Epidermal melanocyte (primary cell): ENCODE measurements around the gene AUTS2.

Source experiments
- DNase-seq: peaks from one replicate; pipeline ENCODE4 v3.0.0; 2011; ENCODE audit warnings: low spot score; ENCODE audit not compliant: insufficient read length

The AUTS2 gene

DNA sequence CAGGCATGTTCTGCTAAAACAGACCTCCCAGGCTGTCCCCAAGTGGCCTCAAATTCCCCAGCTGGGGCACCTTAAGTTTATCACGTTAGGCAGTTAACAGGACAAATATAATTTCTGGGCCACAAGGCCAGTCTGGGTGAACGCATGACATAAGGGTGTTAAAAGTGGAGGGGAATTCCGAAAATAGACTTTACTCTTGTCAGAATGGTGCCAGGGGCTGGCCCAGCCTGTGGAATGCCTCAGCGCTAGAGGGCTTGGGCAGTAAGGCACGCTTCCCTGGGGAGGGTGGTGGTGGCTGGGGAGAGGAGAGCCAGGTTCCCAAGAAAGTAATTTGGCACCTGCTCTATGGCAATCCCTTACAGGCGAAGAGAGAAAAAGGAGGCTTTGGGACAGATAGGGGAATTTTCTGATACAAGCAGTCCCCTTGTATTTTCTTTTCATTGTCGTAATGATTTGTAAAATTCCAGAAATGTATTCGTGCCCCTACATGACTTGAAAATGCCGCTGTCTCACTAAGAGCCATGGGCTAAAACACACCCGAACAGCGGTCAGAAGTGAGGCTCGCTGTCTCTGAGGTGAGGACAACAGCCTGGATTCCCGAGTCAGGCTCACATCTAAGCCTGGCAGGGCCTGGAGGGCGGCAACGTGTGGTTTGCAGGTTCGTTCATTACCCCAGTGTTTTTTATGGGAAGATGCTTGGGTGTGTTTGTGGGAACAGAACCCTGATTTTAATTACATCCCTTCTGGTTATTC is 1070.5 kb downstream of the AUTS2 start:
- DNase-seq, result no peak

GRCh38 chr7:70669854-70670253 is 1071.6 kb downstream of the AUTS2 start:
- no peak for DNase-seq

DNA sequence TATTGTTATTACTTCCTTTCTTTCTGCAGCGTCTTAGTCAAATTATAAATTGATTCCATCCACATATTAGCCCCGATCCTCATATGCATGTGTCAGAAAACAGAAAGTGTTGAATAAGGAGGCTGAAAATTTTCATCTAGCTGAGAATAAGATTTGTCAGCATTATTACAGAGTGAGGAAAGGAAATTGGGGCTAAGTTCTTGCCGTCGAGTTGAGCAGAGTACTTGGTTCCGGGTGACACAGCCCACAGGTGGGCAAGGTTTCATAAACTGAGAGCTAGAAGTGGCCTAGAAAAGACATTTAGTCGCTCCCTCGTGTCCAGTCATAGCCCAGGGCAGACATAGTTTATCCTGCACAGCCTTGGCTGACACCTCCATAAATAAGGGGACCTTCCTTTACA is 1072.0 kb downstream of the AUTS2 start:
- DNase-seq, result no peak

DNA sequence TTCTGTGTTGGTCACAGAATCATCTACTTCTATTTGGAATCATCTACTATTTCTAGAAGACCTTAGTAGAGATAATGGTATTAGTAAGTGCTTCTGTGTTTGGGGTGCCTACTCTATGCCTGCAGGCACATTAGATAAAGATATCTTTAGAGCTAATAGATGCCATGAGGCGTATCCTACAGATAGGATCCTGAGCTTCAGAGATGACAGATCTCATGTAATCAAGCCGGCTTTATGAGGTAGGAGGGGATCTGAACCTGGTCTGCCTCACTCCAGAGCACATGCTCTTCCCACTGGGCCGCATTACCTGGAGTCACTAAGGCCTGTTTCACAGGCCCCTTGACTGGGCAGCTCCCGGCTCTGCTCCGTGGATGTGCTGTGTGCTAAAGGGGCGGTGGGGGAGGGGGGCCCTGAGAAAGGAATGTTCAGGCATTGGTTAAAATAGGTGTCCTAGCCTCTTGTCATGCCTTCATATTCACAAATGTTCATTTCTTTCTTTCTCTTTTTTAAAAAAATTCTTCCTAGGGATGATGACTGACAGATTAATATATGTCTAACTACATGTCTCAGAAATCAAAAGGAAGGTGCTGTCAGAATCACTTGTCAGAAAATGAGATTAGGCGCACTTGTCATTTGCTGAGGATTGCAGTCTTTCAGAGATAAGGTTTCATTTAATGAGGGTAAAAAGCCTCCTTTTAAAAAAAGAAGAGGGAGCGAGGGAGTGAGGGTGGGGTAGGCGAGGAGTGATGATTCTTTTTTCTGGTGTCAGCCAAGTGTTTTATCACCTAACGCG is 1075.7 kb downstream of the AUTS2 start:
- no peak for DNase-seq

DNA sequence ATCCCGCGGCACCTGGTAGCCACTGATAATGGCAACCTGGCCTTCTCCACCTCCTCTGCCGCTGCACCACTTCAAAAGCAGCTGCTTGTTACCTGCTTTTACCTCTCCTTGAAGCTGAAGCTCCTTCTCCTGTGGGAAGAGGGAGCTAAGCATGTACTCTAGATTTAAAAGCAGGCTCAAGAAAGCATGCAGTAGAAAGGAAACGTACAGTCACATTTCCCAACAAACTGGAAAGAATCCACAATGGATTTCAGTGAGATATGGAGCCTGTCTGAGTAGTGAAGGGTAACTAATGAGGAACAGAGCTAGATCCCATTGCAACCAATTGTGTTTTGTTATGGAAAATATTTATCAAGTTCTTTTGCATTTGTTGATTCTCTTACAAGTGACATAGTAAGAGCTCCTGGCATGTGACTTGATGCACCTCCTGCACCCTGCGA is 1076.3 kb downstream of the AUTS2 start:
- no peak for DNase-seq

- no peak for DNase-seq
Observed at GRCh38 chr7:70676243-70676642, 1078.0 kb downstream of the AUTS2 start.

DNA sequence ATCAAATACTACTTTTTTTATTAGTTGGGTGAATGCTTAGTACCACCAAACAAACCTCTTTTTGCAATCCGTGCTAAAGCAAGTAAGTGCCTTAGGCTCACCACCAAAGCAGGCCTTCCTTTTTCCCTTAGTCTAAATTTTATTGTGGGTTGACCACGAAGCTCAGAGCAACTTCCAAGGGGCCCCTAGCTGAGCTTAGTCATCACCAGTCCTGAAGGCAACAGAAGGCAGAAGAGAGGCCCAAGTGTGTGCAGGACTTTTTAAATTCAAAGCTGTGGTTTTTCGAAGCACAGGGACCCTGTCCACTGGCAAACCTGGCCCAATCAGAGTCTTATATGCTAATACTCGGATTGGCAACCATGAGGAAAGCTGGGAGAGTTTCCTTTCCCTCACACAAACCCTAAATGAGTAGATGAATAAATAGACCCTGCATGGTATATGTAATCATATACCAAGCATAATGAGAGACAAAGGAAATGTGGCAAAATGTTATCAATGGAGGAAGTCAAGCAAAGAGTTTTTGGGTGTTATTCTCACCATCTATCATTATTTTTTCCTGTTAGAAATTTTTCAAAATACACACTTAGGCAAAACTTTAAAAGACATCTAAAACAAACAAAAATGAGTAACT is 1080.5 kb downstream of the AUTS2 start:
- no peak for DNase-seq

DNA sequence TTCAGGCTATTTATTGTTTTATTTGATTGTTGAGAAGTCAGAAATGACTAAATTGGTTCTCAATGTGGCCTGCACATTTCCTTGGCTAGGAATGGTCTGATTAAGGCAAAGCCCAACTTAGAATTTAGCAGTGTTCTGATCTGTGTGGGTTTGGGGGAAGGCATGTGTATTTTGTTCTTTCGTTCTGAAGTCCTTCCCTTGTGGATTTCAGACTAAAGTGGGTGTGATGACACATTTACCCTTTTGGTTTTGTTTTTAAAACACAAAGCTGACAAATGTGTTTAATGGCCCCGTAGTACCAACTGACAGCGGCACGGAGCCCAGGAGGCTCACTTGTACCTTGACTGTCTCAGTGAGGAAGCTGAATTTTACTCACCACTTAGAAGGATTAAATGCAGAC is 1081.4 kb downstream of the AUTS2 start:
- DNase-seq, result no peak

DNA sequence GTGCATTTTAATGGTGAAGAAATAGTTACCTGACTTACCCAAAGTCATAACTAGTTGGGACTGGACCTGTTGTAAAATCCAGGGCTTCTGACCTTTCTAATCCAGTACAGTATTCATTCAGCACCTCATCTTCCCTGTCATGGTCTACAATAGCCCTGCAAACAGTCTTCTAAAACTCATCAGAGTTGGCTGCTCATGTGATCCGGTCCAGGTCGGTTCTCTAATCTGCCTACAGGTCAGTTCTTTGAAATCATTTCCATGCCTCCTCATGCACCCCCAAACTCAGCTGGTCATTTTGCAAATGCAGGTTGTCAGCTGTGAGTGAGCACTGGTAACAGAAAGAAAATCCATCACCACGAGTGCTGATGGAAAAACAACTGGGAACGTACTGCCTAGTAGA is 1082.0 kb downstream of the AUTS2 start:
- DNase-seq, result no peak

DNA sequence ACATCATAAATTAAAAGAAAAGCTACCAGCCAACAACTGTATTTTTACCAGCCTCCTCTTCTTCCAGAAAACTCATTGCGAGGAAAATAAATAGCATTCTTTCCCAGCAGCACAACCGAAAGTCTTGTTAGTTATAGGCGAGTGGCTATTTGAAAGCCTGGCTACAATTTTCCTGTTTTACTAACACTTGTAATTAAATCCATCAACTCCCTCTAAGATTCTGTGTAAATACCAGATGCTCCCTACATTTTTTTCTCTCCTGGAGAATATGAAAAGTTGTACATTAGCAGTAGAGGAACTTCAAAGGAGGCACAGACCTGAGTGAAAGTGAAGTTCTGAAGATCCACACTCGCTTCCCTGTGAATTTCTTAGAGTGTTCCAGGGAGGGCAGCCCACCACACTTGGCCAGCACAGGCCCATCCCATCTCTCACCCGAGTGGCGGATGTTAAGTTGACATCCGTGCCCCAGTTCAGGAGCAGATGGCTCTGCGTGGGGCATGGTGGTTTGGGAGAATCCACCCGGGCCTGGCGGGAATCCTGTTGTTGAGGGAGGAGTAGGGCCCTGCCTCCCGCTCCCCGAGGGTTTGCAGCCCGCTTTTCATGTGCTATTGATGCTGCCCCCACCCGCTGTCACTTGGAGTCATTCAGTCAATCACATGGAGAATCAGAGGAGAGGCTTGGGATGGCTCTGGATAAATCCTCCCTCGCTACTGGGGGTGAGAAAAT is 1082.6 kb downstream of the AUTS2 start:
- no peak for DNase-seq

DNA sequence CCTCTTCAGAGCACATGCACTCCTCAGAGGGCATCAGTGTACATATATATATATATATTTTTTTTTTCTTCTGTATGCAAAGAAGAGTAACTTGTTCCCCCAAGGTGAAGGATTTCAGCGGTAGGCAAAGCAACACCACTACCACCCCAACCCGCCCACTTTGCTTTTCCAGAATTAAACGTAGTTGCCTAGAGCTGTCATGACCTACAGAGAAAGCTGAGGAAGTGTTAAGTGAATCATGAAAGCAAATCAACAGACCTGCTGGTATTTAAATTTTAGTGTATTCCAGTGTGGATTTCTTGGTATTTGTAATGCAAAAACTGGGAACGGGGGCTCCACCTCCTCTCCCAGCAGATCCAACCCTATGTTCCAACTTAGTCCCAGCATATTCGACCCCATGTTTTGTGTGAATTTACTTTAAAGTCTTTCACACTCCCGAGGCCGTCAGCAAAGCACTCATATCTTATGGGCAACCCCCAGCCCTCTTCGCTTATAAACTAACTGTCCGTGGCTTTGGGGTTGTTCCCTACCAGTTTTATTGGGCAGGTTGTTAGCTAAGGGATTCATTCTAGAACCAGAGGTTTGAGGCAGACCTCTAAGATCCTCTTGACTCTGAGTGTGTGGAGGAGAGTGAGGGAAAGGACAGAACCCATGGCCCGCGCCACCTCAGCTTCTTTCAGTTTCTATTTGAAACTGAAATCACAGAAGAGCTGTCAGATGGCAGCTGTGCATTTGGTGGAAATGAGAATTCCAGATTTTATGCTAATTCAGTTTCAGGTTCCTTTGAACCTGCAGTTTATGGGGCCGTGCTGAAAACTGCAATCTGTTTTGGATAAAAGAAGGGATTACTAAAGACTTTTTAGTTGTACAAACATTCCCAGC is 1083.4 kb downstream of the AUTS2 start:
- no peak for DNase-seq

DNA sequence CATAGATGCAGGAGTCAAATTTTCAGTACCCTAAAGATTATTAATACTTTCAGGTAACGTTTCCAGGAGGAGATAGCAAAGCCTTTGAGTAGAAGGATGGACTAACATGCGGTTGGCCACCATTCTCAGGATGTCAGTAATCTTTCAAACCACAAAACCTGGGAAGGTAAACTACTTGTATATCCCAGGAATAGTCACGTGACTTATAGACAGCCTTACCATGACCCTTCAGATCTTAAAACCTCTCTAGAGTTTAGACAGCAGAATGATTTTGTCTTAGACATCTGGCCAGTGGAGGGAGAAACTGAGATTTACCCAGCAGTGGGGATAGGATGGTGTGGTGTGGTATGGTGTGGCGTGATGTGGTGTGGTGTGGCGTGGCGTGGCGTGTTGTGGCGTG is 1085.9 kb downstream of the AUTS2 start:
- DNase-seq, result no peak

DNA sequence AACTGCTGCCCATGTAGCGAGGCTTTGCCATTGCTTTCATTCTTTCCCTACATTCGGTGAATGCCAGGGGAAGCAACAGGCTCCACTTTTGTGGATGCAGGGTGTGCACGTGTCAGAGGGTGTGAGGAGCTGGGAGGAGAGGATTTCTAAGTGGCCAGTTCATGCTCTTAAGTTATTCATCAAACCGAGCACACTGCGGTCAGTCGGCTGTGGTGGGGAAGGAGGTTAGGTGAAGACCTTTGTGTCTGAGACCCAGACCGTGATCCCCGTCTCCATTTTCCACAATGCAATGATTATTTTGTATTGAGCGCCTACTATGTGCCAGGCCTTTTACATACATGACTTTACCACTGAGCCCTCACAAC is 1095.0 kb downstream of the AUTS2 start:
- DNase-seq, result no peak

- DNase-seq, result no peak
Observed at GRCh38 chr7:70693686-70694433, 1095.6 kb downstream of the AUTS2 start.

- no peak for DNase-seq
Observed at GRCh38 chr7:70694434-70694970, 1096.2 kb downstream of the AUTS2 start.

DNA sequence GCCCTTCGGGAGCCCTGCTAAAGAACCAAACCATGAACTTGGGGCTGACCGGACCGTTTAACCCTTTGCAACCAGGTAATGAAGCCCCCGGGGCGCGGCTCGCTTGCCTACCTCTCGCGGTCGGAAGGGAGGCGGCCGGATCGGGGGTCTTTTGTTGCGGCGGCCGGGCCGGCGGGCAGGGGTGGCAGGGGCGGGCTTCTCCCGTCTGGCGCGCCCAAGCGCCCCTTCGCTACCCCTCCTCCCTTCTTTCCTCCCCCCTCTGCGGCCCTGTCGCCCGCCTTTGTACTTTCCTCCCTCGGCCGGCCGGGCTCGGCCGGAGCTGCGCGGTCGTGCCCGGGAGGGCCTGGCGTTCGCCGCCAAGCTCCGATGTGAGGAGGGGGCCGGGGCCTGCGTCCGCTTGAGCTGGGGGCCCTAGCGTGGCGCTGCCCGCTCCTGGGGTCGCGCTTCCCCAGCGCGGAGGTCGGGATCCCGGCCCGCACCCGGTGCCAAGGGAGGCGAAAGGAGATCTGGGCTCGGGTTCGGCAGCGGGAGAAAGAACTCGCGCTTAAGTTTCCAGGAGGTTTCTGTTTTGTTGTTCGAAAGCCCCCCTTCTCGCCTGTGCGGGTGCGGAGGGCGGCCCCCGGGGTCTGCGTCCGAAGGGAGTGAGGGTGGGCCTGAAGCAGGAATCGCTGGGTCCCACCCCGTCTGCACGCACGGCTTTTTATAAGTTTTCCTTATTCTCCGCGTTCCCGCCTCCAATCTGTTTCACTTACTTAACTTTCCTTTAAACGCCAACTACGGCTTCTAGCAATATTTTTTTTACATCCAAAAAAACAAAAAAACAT is 1096.9 kb downstream of the AUTS2 start:
- DNase-seq, result no peak

DNA sequence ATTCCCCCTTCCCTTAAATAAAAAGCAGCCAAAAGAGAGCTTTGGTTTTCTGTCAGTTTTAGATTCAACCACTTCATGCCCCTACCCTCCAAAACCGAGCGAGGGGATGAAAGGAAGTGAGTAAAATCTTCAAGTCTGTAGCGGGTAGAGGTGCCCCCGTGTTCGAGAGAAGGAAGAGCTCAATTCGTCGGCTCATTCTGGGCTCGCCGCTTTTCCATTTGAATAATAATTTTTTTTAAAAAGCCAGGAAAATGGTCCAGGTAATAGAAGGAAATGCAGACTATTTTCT is 1097.5 kb downstream of the AUTS2 start:
- DNase-seq, result no peak

- no peak for DNase-seq
Observed at GRCh38 chr7:70696201-70696754, 1098.0 kb downstream of the AUTS2 start.
